Measurements from ENCODE around the gene SAMD15. TPM values are rescaled to one million over a fixed set of nuclear protein-coding genes. Genes with fewer than 3 reads are reported as not detected.

Gene SAMD15
- total RNA-seq, 1 experiment from 2014 or later: 3.0 TPM

Other genes with a start within 250 kb of the SAMD15 start
- gene ZDHHC22, start 235.6 kb upstream of the SAMD15 start, total RNA-seq (2014; rRNA removed; shearing (Covaris generic)): not detected in 2 replicates
- gene TMEM63C, start 195.6 kb upstream of the SAMD15 start, total RNA-seq (2014; rRNA removed; shearing (Covaris generic)): 0.06 and 0.63 TPM in 2 replicates
- not detected in 2 replicates for gene NGB, start 106.2 kb upstream of the SAMD15 start, total RNA-seq (2014; rRNA removed; shearing (Covaris generic))
- gene POMT2, start 56.5 kb upstream of the SAMD15 start, total RNA-seq (2014; rRNA removed; shearing (Covaris generic)): 11.7 and 23.5 TPM in 2 replicates
- gene GSTZ1, start 56.3 kb upstream of the SAMD15 start, total RNA-seq (2014; rRNA removed; shearing (Covaris generic)): 48.9 and 78.4 TPM in 2 replicates
- 15.4 and 17.2 TPM in 2 replicates for gene TMED8, start 285 bp upstream of the SAMD15 start, total RNA-seq (2014; rRNA removed; shearing (Covaris generic))
- gene NOXRED1, start 46.1 kb downstream of the SAMD15 start, total RNA-seq (2014; rRNA removed; shearing (Covaris generic)): 1.3 and 1.4 TPM in 2 replicates
- 28.4 and 30.2 TPM in 2 replicates for gene VIPAS39, start 80.2 kb downstream of the SAMD15 start, total RNA-seq (2014; rRNA removed; shearing (Covaris generic))
- gene AHSA1, start 80.7 kb downstream of the SAMD15 start, total RNA-seq (2014; rRNA removed; shearing (Covaris generic)): 440 and 534 TPM in 2 replicates
- 1.3 TPM in 1 of 2 replicates, not detected in the other for gene ISM2, start 121.4 kb downstream of the SAMD15 start, total RNA-seq (2014; rRNA removed; shearing (Covaris generic))
- gene SPTLC2, start 239.3 kb downstream of the SAMD15 start, total RNA-seq (2014; rRNA removed; shearing (Covaris generic)): 19.5 and 26.3 TPM in 2 replicates